ENCODE results near the gene ATXN1.

Gene ATXN1

GRCh38 chr6:16249971-16250370 lies 511.3 kb downstream of the ATXN1 start:
- H3K4me1 ChIP-seq, result no peaks in the 10 kb centered on the region; the same call in 1 of the 2 replicates
- DNase-seq, result no peak
- H3K4me3 ChIP-seq (ENCODE audit: low read depth, low read length), result no peak overlapping the region
- no peak for TF ChIP-seq CTCF (IDR thresholded peaks at IDR 0.05; ENCODE audit: low read depth, low read length)
- no peaks in the 10 kb centered on the region for H3K27me3 ChIP-seq
- H3K36me3 ChIP-seq, result no peaks in the 10 kb centered on the region
- no peaks in the 10 kb centered on the region for H3K9me3 ChIP-seq
